GM21717 (cell line): ENCODE measurements around the gene FTMT.
"Not testable (repeated sequence)": the region's sequence is repeated elsewhere in the genome, so short reads cannot be mapped to it uniquely, and the experiment has no call there.

Source experiments
- ATAC-seq: cut with Tn5 transposase; IDR thresholded peaks from one replicate; pipeline ENCODE4 v1.9.1; 2021; ENCODE audit warnings: mild to moderate bottlenecking, moderate library complexity; ENCODE audit not compliant: unreplicated experiment

Gene FTMT

DNA sequence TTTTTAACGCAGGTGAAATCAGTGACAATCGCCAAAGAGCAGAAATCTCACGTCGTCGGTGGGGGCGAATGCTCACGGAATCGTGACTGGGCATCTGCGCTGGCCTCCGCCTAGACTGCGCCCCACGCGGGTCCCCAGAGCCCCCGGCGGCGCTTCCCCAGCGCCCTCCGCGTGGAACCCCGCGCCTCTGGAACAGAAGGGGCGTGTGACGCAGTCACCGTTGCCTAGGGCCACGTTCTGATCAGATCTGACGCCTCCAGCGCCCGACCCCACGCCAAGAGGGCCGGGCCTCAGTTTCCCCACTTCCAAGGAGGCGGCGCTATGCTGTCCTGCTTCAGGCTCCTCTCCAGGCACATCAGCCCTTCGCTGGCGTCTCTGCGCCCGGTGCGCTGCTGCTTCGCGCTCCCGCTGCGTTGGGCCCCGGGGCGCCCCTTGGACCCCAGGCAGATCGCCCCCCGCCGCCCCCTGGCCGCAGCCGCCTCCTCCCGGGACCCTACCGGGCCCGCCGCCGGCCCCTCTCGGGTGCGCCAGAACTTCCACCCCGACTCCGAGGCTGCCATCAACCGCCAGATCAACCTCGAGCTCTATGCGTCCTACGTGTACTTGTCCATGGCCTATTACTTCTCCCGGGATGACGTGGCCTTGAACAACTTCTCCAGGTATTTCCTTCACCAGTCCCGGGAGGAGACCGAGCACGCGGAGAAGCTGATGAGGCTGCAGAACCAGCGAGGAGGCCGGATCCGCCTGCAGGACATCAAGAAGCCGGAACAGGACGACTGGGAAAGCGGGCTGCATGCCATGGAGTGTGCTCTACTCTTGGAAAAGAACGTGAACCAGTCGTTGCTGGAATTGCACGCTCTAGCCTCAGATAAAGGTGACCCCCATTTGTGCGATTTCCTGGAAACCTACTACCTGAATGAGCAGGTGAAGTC lies at the start of gene FTMT:
Gene FTMT, plus strand, starts transcription at position 240 of the 932 bp plus-strand sequence. Its CDS starts 82 bp downstream, at position 322.
- ATAC-seq = no peak

DNA sequence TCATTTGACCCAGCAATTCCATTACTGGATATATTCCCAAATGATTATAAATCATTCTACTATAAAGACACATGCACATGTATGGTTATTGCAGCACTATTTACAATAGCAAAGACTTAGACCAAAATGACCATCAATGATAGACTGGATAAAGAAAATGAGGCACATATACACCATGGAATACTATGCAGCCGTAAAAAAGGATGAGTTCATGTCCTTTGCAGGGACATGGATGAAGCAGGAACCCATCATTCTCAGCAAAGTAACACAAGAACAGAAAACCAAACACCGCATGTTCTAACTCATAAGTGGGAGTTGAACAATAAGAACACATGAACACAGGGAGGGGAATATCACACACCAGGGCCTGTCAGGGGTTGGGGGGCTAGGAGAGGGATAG lies 46.4 kb upstream of the FTMT start:
- not testable (repeated sequence) for ATAC-seq

DNA sequence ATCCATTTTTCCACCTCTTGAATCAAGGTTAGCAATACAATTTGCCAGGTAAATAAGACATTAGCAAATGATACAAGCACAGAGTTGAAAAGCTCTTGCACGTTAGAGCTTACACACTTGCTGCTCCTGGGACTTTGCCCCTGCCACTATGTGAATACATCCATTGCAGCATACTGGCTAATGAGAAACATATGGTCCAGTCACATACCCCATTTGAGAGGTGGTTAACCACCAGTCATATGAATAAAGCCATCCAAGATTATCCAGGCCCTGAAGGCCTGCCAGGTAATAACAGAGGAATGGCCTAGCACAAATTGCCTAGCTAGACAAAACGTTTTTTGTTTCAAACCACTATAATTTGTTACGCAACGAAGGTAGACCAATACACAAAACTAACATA lies 45.8 kb upstream of the FTMT start:
- ATAC-seq = no peak

DNA sequence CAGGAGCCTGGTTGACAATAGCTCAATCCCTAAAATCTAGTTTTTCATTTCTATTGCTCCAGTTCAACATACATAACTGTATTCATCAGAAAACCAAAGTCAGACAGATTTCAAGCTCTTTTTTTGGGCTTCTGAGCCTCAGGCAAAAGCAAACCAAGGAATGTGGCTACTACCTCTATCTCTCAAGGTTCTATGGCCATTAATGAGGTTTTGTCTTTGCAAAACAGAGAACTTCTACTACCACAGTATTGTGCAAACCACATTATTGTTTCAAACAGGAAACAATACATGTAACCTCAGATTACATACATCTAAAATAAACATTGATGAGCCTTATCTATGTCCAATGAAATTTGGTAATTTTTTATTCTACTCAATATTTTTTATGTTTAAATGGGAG lies 35.5 kb upstream of the FTMT start:
- no peak for ATAC-seq

DNA sequence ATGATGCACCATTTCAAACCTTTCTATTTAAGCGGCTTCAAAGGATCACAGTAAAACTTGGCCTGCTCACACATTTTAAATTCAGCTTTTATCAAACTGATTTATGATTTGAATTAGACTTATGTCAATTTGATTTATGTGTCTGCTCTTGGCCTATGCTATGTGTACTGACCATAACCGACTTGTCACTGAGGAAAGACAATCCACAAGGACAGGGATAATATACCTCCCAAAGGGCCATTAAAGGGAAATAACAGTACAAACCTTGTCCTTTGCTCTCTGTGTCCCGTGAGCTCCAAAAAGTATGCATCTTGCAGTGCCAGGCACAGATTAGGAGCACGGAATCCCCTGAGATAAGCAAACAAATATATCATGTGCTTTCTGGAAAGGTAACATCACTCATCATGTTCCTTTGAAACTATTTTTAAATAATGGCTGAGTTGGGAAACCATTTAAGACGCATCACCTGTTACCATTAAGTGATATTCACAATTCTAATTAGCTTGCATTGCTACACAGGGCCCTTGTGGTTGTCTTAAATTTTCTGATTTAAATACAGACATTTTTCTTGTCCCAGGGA lies 31.9 kb upstream of the FTMT start:
- no peak for ATAC-seq

DNA sequence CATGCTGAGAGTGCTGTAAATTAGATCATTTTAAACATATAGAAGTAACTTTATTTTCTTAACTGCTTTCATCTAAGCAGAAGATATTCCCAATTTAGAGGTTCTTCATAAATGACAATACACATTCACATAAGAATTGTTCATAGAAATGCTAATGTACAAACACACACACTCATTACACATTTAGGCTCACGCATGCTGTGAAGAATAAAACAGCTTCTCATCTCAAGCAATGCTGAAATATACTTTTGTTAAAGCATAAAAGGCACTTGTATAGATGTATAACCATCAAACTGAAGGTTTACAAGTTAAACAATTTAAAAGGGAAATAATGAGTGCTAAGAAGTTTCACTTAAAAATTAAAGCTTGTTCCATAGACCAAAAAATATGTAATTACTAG lies 18.1 kb upstream of the FTMT start:
- ATAC-seq = no peak

DNA sequence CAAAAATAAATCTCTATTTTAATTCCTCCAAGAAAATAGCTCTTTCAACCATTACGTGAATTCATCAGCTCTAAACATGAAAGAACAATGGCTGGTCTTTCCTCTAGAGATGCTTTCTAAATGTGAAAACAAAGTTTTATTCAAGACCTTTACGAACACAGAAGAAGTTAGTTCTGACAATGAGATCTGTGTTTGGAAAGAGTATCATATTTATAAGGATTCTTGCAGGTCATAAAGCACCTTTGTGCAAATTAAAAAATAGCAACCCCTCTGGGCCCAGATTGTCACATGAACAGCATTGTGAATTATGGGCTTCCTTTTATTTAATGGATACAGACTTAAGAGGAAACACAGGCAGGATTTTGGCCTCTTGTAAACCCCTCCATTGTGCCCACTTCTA lies 17.7 kb upstream of the FTMT start:
- no peak for ATAC-seq

DNA sequence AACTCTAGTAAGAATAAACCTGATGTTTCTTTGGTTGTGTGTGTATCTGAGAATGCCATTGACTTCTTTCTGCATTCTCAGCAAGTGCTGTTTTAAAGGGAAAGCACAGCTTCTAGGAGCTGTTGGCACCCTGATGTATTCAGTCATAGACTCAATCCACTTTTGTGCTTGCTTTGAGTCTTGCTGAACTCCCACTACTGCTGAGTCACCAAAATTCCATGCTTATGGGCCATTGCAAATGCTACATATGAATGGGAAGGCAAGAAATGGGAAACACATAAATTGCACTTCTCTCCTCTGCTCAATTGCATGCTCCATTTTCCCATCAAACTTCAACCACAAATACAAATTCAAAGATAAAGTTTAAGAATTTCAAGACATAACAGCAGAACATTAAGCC lies 9.8 kb upstream of the FTMT start:
- ATAC-seq = no peak

DNA sequence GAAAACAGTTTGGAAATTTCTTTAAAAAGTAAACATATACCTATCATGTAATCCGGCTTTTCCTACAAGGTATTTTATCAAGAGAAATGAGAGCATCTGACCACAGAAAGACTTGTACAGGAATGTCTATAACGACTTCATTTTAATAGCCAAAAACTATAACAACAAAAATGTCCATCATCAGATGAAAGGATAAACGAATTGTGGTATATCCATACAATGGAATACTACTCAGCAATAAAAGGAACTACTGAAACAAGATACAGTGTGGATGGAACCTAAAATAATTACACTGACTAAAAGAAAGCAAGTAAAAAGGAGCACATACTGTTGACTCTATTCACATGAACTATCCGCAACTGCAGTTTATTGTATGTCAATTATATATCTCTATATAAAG lies 1.4 kb upstream of the FTMT start:
- ATAC-seq = no peak

DNA sequence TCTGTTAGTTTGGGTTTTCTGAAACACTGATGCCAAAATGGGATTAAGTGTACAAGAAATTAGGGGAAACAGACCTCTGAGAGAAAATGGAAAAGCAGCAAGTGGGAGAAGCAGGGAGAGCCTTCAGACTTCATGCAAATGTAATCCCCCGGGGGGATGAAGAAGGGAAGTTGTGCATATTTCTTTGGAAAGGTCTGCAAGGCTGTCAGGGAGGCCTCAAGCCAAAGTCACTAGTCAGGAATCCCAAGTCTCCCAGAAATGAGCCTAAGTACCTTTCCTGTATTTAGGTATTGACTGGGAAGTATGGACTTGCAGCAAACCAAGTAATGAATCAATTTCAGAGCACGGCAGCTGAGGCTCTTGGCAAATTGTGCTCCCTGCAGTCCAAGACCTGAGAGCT lies 2.2 kb downstream of the FTMT start:
- ATAC-seq = no peak

DNA sequence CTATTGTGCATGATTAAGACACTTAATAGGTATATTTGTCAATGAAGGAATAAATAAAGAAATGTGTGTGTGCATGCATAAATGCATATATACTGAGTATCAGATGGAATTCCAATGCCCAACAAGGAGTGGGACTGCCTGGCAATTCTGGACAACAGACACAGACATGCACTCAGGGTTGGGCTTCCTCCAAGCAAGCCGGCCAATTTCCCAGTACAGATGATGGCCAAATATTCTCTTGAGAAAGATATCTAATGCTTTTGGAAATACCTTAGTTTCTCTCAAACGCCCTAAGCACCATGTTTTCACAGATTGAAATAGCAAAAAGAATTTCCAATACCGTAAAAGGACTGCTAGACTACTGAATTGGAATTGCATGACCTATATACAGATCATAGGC lies 11.1 kb downstream of the FTMT start:
- no peak for ATAC-seq

DNA sequence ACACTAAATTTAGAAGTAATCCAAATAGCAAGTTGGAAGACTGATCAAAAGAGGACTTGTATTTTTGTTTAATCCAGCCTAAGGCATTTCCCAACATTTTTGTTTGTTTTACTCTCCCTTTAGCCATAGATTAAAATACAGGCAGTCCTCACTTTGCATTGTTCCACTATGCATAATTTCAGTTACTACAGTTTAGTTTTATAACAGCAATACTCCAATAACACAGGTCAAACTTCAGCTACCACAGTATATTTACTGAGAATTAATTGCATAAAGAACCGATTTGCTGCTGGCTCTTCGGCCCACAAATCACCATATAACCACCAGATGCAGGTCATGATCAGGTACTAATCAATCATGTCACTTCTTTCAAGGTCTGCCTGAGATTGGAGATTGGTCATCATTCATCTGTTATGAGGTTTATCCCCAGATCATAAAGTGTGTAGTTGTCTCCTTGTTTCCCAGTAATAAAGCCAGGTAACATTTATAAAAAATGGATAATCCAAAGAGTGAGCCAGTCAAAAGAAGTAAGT lies 12.1 kb downstream of the FTMT start:
- no peak for ATAC-seq

DNA sequence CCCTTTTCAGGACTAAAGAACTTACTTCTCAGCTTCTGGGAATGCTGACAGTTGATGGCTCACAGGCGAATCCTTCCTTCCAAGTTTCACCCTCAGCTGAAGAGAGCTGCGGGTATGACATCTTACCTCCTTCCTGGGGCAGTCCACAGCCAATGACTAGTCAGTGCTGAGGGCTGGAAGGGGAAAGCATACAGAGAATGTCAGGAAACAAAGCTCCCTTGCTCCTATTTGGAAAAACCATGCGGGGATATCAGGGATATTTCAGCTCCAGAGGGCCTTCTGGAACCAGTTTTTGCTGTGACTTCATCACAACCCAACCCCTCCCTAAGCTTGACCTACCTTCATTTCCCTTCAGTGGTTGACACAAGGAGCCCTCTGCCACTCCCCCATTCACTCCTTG lies 15.7 kb downstream of the FTMT start:
- ATAC-seq = no peak

DNA sequence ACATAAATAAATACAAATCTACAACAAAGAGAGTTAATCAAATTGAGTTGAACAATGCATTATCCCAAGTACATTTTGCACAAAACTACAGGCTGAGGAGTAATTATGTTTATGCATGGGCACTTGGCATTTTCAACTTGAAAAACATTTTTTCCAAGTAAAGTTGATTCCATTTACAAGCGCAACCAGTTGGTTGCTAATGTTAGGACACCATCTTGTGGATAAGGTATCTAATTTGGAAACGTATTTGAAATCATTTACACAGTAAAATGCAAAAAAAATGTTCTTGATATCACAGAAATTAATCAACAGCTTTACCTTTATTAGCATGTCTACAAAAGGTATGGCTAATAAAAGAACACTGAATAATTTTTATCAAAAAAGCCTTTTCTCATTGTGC lies 18.8 kb downstream of the FTMT start:
- no peak for ATAC-seq

DNA sequence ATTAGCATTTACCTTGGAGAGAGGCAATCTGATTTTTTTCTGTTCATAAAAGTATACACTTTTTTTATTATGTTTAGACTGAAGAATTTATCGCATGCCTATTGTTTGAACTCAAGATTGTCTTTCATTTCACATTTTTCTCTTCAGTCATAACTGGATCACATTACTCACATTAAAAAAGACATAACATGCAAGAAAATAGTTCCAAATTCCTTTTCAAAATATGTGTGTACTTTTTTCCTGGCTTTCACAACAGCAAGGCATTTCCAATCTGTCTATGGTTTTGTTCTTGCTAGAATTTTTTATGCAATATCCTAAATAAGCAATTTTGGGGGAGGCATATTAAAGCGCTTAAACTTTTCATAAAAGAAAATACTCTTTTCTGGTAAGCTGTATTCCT lies 21.2 kb downstream of the FTMT start:
- no peak for ATAC-seq

DNA sequence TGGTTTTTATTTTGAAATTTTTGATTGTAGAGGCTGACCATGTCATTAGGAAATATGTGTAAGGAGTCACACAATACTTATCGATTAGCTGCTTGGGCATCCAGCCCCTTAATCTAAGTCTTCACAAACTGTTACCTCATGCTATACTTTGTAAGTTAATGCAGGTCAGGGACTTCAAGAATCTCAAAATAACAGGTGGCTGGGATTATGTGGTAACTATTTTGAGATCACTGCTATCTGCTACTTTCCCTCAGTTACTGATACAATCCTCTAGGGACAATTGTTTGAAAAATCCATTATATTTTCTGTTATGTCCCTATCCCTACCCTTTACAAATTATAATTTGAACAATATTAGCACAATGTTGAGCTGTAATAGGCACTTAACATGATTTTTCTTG lies 21.7 kb downstream of the FTMT start:
- no peak for ATAC-seq

DNA sequence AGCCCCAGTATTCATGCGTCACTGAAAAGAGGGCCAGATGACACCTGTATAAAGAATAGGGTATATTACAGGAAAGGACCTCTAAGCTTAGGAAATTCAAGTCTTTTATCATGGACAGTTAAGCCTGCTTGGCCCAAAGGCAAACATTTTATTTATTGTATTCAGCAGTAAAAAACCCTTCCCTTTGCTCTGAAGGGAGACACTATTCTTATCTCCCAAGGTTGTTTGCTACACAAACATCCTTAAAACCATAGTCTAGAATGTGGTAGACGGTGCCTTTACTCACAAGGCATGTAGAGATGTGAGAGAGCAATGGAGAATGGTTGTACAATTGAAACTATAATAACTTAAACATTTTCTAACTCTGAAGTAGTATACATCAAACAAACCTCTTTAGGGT lies 33.9 kb downstream of the FTMT start:
- ATAC-seq = no peak

DNA sequence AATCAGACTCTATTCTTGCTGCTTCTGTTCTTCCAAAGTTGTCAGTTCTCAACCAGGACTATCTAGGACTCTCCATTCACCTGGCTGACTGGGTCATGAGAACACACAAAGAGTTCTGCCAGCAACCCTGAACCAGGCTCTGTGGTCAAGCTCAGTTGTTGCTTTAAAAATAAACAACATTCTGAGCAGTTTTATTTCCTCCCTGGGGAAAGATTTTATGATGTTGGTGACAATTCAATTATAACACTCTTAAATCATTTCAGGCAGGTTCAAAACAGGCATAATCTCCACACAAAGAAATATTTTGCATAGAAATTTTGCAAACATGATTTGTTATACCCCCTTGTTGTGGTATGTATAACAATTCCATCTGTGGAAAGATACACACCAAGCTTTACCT lies 36.0 kb downstream of the FTMT start:
- ATAC-seq = no peak

DNA sequence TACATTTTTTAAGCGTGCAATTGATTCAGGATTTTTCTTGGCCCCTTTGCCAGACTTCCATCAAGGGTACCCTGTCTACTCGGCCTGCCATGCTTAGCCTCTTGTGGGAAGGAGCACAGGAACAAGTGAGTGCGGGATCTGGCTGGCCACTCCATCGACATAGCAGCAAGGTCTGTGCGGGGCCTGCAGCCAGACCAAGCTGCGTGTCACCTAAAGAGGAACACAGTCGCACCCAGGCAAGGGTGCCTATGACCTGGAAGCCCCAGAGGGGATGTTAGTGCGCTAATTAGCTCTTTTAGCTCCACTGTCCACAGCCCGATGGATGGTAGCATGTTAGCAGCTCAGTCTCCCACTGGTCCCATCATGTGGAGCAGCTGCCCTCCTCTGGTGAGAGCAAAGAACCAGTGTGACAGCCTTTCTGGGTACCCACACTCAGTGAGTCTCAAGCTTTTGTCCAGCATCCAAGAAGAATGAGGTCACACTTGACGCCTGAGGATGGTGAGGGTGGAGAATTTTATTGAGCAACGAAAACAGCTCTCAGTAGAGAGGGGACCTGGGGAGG lies 38.7 kb downstream of the FTMT start:
- no peak for ATAC-seq

DNA sequence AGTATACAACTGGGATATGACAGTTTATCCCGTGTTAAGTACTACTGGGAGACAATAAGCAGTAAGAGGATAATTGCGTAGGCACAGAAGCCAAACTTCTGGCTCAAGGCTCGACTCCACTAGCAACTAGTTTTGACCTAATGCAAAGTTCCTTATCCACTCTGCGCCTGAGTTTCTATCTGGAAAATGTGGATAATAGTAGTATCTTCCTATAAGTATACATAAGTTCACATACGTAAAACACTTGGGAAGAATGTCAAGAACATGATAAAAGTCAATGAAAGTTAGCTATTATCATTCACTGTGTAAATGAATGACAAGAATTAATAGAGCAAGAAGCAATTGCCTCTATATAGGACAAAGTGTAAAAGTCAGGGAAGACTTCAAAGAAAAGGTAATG lies 45.7 kb downstream of the FTMT start:
- no peak for ATAC-seq

DNA sequence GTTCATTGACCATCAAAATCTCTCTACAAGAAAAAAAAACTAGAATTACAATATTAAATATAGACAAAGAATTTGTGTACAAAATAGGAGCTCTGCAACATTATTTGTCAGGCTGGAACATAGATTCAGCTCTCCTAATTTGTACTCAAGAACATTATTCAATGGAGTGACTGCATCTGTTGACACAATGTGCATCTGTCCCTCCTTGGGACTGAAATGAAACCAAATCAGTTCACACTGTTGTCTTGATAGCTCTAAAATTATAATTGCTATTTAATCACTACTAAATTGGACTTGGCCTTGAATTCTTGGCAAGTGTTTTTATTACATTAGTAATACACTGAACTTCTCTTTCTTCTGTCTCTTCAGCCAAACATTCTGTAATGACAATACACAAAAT lies 47.7 kb downstream of the FTMT start:
- no peak for ATAC-seq
